Activated T-helper 9 cell treated with anti-CD3 and anti-CD28 coated beads, Interleukin-2, amount 50 U/mL, for 16 hours (primary cell): Measurements from ENCODE around the gene TECR.
"Not testable (repeated sequence)": the region's sequence is repeated elsewhere in the genome, so short reads cannot be mapped to it uniquely, and the experiment has no call there.

Experiments
- DNase-seq: peaks from one replicate; pipeline ENCODE4 v3.0.0-alpha.2; 2020; ENCODE audit warnings: low read depth

Gene TECR

DNA sequence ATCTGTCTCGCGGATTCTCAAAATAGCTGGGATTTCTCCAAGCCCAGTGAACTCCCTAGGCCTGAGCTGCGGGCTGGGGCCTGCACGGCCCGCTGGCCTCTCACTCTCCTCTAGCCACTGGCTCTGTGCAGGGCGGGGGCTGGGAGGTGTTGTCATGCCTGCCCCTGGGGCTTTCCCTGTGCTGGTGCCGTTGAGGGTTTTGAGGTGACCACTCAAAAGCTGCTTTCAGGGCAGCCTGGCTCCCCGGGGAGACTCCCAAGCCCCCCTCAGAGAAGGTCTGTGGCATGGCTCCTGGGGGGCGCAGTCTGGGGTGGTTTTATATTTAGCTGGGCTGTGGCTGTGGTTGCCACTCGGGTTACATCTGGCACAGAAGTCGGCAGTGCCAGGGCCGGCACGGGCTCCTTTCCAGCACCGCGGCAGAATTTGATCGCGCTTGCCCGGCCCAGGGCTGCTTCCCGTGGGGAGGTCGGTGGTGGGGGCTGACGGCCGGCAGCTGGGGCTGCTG lies 32.5 kb downstream of the TECR start:
- DNase-seq, result no peak

DNA sequence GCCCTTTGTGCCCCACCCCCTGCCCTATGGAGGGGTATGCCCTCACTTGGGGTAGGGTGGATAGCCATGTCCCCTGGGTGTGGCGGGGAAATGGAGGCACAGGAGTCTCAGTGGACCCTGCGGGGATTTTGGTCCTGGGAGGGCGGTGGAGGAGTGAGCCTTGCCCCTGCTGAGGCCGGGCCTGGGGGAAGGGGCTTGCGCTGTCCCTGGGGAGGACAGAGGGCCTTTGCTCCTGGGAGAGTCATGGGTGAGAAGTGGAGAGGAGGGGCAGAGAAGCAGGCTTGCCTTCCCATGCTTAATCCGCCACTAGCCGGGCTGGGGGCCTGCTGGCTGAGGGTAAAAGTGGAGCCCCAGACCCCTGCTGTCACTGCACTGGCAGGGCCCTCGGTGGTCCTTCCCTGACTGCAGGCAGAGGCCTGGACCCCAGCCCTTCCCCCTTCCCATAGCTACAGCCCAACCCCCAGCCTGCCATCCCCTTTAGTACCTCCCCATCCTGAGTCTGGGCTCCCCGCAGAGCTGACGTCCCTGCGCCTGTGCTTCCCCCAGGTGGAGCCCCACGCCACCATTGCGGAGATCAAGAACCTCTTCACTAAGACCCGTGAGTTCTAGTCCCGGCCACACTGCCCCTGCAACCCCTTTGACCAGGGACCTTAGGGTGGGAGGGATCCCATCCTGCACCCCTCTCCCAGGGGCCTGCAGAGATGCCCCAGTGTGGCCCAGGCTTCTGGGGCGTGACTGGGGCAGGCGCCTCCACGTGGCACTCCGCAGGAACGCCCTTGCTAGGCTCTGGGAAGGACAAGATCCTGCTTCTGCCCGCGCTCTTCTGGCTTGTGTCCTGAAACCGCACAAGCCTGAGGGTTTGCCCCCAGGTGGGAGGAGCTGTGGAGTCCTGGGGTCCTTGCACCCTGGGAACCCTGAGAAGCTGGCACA lies 33.5 kb downstream of the TECR start:
- no peak for DNase-seq

DNA sequence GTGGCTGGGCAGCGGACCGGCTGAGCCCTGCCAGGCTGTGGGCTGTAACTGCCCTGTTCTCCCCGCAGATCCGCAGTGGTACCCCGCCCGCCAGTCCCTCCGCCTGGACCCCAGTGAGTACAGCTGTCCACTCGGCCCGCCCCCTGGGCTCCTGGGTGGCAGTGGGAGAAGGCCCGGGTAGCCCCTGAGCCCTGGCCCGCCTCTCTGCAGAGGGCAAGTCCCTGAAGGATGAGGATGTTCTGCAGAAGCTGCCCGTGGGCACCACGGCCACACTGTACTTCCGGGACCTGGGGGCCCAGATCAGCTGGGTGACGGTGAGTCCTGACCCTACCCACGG lies 34.2 kb downstream of the TECR start:
- DNase-seq, result no peak

DNA sequence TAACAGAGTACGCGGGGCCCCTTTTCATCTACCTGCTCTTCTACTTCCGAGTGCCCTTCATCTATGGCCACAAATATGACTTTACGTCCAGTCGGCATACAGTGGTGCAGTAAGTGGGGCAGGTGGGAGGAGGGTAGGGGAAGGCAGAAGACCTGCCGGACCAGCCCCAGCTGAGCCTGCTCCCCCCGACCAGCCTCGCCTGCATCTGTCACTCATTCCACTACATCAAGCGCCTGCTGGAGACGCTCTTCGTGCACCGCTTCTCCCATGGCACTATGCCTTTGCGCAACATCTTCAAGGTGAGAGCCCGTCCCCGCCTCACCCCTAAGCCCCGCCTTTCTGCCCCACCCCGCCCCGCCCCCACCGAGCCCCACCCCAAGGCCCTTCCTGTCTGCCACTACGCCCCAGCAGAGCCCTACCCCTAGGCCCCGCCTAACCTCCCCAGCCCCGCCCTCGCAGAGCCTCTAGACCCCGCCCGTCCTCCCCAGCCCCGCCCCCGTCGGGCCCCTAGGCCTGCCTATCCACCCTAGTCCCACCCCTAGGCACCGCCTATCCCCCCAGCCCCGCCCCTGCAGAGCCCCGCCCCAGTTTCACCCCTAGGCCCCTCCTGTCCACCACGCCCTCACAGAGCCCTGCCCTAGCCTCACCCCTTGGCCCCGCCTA lies 34.7 kb downstream of the TECR start:
- no peak for DNase-seq

DNA sequence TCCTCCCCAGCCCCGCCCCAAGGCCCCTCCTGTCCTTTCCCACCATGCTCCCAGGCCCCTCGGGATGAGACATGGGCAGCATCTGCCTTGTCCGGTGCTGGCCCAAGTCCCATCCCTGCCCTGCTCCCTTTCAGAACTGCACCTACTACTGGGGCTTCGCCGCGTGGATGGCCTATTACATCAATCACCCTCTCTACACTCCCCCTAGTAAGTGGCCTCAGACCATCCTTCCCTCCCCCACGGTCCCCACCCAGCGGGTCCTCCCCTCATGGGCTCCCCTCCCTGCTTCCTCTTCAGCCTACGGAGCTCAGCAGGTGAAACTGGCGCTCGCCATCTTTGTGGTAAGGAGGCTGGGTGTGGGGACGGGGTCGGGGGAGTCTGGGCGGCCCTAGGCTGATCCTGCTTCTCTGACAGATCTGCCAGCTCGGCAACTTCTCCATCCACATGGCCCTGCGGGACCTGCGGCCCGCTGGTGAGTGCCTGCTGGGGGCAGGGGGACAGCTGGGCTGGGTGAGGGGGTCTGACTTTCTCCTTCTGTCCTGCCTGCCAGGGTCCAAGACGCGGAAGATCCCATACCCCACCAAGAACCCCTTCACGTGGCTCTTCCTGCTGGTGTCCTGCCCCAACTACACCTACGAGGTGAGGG lies 35.4 kb downstream of the TECR start:
- DNase-seq, result not testable (repeated sequence)

DNA sequence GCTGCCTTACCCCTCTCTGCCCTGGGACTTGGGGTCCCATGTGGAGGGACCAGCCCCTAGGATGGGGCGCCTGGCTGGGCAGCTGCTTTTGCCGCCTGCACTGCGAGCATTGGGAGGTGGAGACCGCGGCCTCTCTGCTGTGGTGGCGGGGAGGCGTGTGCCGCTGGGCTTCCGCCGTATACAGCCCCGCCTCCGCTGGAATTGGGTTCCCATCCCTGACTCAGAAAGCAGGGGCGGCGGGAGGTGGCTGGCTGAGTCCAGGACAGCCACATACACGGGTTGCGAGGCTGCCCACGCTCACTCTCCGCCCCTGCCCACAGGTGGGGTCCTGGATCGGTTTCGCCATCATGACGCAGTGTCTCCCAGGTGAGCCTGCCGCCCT lies 35.9 kb downstream of the TECR start:
- no peak for DNase-seq

DNA sequence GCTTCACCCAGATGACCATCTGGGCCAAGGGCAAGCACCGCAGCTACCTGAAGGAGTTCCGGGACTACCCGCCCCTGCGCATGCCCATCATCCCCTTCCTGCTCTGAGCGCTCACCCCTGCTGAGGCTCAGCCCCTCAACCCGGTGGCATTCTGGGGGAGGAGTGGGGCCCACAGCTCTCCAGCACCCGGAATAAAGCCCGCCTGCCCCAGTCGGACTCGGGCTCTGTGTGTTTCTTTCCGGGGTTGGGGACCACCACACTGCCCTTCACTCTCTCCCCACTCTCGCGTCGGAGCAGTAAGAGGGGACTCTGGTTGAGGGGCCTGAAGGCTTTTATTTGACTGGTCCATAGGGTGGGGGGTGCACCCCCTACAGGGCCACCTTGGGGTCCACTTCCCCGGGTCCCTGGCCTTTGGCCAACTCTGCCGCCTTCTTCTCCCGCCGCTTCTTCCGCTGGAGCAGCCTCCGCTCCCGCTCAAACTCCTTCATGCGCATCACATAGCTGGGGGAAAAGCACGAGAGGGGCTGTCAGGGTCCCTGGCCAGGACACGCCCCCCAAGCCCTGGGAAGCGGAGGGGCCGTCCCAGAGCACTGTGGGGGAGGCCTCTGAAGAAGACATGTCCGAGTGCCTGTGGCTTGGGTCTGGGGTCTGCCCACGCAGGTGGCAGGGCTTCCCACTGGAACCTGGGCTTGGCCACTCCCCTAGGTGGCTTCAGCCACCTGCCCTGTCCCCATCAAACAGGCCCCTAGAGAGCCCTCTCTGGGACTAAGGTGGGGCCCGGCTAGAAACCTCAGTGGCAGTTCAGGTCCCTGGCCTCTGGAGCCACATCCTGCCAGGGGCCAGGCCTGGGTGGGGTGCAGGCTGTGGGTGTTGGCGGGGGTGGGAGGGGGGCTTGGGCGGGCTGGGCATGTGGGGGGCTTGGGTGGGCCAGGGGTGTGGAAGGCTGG lies 36.6 kb downstream of the TECR start:
- no peak for DNase-seq

DNA sequence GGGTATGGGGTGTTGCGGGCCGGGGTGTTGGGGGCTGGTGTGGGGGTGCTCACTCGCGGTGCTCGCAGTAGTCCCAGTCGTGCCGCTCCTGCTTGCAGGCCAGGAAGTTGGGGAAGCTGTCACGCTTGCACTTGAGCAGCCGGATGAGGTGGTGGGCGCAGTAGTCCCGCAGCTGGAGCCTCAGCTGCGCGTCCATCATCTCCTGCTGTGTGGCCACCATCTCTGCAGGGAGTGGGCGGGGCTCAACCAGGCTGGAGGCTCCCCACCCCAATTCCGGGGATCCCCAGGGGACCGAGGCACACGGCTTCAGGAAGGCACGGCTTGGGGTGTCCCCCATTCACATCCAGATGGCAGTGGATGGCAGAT lies 37.3 kb downstream of the TECR start:
- DNase-seq, result no peak

DNA sequence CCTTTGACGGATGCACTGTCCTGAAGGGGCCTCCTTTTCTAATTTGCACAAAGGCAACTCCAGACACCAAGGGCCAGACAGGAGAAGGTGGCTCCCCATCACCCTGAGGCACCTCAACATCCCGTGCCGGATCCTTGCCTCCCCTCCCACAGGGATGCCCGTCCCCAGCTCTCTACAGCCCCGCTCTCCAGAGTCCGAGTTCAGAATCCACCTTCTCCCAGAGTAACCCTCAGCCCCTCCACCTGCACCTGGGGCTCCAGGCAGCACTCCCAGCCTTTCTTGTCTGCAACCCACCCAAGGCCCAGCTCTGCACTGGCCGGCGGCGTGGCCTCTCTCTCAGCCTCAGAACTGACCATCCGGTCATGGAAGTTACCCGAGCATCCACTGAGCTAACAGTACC lies 37.7 kb downstream of the TECR start:
- DNase-seq, result no peak

DNA sequence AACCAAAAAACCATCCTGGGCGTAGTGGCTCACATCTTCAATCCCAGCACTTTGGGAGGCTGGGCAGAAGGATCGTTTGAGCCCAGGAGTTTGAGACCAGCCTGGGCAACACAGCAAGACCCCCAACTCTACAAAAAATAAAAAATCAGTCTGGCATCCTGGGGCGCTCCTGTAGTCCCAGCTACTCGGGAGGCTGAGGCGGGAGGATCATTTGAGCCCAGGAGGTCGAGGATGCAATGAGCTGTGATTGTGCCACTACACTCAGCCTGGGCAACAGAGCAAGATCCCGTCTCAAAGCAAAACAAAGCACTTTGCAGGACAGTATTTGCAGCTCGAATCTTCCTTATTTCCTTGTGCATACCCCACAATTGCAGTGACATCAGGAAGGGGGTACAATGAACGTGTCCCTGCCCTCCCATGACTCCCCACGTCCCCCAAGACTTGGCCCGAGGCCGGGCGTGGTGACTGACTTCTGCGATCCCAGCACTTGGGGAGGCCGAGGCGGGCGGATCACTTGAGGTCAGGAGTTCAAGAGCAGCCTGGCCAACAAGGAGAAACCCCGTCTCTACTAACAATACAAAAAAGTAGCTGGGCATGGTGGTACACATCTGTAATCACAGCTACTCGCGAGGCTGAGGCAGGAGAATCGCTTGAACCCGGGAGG lies 41.6 kb downstream of the TECR start:
- DNase-seq, result no peak

DNA sequence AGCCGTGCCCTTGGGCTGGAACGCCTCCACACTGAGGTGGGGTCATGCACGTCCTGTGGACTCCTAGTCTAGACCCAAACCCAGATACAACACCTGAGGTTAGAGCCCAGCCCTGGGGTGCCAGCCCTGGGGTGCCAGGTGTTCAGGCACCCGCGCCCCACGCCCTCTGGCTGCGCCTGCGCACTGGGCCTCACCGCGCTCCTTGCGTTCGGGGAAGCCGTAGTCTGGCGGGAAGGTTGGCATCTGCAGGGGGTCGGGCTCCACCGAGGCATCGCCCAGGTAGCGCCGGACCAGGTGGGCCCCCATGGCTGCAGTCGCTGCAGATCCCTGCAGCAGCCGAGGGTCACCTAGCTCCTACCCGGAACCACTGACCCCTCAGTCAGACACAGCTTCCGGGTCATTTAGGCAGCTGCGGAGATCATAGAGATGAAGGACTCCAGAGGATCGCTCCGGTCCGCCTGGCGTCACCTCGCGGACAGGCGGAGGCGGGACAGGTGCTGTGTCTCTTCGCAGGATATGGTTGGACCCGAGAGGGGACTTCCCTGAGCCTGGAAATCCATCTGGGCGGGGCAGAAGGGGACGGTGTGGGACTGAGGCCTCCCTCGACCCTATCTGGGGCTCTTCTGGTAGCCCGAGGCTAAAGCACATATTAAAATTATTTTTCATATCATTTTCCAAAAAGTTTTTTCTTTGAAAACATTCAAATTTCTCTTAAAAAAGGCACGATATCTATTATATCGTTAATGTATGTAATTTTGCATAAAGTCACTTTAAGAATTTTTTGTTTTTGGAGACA lies 42.5 kb downstream of the TECR start, which contains the start of gene NDUFB7:
TSS of gene NDUFB7 (minus strand) at position 372 of the 796 bp plus-strand sequence. CDS start at position 306, 66 bp downstream.
- peak; percentile 90 for DNase-seq

DNA sequence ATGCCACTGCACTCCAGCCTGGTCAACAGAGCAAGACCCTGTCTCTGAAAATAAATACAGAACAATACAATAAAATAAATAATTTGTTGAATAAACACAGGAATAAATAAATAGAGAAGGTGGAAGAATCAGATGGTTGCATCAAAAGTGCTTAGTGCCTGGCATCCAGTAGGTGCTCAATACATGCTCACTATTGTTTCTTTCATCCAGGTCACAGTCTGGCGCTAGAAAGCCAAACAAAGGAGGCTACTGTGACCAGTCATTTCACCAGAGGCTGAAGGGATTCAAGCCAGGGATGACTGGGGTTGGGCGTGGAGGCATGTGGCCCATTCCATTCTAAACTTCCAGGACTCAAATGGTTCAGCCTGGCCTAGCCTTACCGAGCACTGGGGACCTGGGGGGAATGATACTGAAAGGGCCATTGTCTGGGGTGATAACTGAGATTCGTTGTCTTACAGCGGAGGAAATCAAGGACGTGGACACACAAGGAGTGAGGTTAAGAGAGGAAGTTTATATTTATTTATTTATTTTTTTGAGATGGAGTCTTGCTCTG lies 46.1 kb downstream of the TECR start:
- no peak for DNase-seq

DNA sequence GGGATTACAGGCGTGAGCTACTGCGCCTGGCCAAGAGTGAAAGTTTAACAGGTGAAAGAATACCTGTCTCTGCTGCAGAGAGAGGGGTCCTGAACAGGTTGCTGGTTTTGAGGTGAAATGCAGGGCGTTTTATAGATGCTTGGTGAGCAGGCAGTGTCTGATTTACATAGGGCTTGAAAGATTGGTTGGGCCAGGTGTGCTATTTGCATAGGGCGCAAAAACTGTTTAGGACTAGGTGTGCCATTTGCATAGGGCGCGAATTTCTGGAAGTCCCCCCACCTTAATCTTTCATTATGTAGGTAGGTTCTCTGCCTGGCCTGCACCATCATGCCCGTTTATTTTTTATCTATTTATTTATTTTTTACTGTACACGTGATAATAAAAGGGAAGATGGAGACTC lies 47.0 kb downstream of the TECR start:
- no peak for DNase-seq

DNA sequence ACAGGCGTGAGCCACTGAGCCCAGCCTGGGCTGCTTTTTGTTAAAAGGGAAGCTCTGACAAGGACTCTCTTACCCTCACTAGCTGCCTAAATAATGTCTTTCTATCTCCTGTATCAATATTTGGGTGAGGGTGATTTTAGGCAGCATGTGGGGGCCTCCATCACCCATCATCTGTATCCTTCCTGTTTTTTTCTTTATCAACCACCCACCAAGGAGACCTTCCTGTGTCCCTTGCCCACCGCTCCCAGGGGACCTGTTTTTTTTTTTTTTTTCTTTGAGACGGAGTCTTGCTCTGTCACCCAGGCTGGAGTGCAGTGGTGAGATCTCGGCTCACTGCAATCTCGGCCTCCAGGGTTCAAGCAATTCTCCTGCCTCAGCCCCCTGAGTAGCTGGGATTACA lies 47.9 kb downstream of the TECR start:
- DNase-seq, result no peak

DNA sequence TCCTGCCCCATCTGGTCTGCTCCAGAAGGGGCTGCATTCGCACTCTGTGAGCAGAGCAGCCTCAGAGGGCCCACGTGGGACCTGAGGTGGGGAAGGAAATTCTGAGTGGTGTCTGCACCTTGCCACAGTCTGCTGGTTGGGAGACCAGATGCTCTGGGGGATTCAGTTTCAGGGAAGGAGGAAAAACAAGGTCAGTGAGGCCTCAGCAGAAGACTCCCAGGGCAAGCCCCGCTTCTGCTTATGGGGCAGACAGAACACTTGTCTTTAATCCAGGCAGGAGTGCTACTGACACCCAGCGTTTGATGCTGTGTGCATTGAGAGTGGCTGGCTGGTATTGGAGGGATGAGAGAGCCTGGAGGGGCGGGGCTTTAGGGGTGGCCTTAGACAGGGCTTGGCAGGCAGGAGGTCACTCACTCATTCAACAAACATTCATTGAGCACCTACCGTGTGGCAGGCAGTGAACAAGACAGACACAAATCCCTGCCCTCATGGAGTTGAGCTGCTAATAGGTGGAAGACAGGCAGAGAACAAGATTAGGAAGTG lies 48.6 kb downstream of the TECR start:
- no peak for DNase-seq

DNA sequence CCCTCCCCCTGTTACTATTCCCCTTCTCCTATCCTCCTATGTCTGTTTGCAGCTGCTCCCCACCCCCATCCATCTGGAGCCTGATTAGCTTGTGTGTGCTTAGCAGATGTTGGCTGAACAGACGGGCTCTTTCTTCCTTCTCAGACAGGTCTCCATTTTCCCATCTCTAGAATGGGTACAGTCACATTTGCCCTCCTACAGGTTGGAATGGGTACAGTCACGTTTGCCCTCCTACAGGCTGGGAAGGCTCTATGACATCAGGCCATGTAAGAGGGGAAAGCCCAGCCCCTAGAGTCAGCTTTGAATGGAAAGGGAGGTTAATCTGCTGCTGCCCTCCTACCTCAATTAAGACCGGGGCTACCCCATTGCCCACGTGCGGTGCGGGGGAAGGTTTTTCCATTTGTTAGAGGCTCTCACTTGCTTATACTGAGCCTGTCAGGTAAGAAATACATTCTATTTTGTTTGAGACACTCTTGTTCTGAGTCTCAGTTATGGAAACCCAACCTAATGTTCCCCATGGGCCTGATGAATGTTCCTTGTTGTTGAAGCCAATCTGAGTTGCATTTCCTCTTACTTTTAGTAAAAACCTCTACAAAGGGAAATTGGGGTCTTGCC lies 51.3 kb downstream of the TECR start:
- peak; percentile 50 for DNase-seq

DNA sequence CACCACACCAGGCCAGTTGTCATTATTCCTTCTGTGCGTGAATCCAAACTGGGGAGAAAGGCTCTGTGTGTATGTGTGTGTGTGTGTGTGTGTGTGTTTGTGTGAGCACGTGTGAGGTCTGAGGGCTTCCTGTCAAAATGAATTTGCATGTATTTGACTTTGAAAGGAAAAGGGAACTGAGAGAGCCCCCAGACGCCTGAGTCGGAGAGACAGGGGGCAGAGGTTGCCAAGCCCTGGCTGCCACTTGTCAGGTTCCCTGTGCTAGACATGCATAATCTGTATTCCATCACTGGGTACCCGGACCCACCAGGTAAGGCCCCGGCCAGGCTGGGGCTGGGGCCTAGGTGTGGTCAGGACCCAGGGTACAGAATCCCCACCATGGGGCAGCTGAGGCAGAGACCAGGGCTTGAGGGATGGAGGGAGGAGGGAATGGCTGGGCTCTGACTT lies 53.5 kb downstream of the TECR start, which contains the start of gene CLEC17A:
TSS of gene CLEC17A (plus strand) at position 191 of the 447 bp plus-strand sequence. CDS start at position 268, 77 bp downstream.
- no peak for DNase-seq

DNA sequence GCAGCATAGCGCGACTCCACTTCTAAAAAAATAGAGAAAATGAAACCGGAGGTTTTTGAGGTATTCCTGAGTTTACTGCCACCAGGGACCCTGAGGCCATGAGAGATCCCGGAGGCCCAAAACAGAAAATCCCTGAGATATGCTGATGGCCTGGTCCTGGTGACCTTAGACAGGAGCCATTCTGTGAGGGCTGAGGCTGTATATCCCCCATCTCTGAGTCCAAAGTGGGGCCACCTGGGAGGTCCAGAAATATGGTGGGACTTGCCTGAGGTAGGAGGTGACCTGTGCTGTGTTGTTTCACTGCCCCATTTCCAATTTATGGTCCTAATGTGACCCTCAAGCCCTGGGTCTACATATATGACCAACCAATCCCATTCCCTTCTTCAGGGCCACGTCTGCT lies 55.0 kb downstream of the TECR start:
- DNase-seq, result not testable (repeated sequence)

DNA sequence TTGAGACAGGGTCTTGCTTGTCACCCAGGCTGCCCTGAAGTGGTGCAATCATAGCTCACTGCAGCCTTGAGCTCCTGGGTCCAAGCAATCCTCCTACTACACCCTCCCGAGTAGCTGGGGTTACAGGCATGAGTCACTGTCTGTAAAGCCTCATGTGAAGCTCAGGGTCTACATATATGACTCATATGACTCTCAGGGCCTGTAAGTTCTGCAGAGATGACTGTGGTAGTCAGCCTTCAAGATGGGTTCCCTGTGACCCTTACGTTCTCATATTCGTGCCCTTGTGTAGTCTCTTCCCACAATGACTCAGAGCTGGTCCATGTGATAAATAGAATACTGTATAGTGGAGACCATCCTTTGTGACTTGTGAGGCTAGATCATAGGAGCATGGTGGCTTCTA lies 55.8 kb downstream of the TECR start:
- DNase-seq, result not testable (repeated sequence)
